Neural progenitor cell (in vitro differentiated cells): ENCODE measurements around the gene GSE1.

ENCODE experiments used
- CTCF ChIP-seq: fragments of 200-600 bp; sonication (generic); IDR thresholded peaks from 2 replicates; pipeline ENCODE4 v1.5.1; 2017; ENCODE audit warnings: antibody characterized with exemption, mild to moderate bottlenecking
- EZH2 ChIP-seq: fragments of 200-600 bp; sonication (generic); IDR thresholded peaks from 2 replicates; pipeline ENCODE4 v1.6.1; 2017; ENCODE audit warnings: antibody characterized with exemption, mild to moderate bottlenecking, moderate library complexity
- EZH2phosphoT487 ChIP-seq: fragments of 200-600 bp; sonication (generic); IDR thresholded peaks from 2 replicates; pipeline ENCODE4 v1.6.1; 2017; ENCODE audit warnings: antibody characterized with exemption

- no peak for TF ChIP-seq CTCF
- no peak for TF ChIP-seq EZH2phosphoT487
- TF ChIP-seq EZH2 = no peak
These were observed 29.7 kb downstream of the GSE1 start for GRCh38 chr16:85642762-85643358.
